SK-N-SH (cell line): ENCODE measurements around the gene ATP13A5. TPM values are rescaled to one million over a fixed set of nuclear protein-coding genes. Genes with fewer than 3 reads are reported as not detected.

ENCODE experiments used
- CTCF ChIA-PET: fragments of 300-600, 350-600 bp; formaldehyde crosslinking; extraction: SDS; loops from one replicate; lab custom pipeline; 2021; lab: Yijun Ruan, JAX
- POLR2A ChIA-PET: fragments of 350-600 bp; sonication (Branson Sonifier 250); formaldehyde crosslinking; extraction: SDS; loops from one replicate; lab custom pipeline; 2020; ENCODE audit warnings: antibody characterized with exemption, inconsistent platforms; lab: Yijun Ruan, JAX
- DNase-seq: peaks from one replicate; pipeline ENCODE4 v3.0.0; 2012
- H2AFZ ChIP-seq: fragments of 200-600 bp; sonication (generic); 2 replicates; pipeline ENCODE4 v1.8.1; 2016; ENCODE audit warnings: antibody characterized with exemption, mild to moderate bottlenecking, low read depth
- H3F3A ChIP-seq: fragments of 200-600 bp; sonication (generic); replicated peaks from 2 replicates; pipeline ENCODE3; 2016; ENCODE audit warnings: antibody characterized with exemption, mild to moderate bottlenecking; ENCODE audit not compliant: insufficient read depth
- H3K27ac ChIP-seq, 2 experiments: fragments of 200-500 bp in 1 of 2; fragments of 200-600 bp in 1 of 2; sonication (Bioruptor generic) in 1 of 2; sonication (generic), shearing (Covaris generic) in 1 of 2; 2 replicates each; pipeline versions ENCODE4 v1.5.1 to v1.6.1; 2014 to 2016; ENCODE audit warnings: low read depth in 2 of 2, inconsistent platforms in 1 of 2, low read length in 1 of 2, mild to moderate bottlenecking in 1 of 2, mixed read lengths in 1 of 2
- H3K27me3 ChIP-seq: fragments of 200-600 bp; sonication (generic), shearing (Covaris generic); 2 replicates; pipeline ENCODE4 v1.6.1; 2016; ENCODE audit warnings: mixed run types; ENCODE audit not compliant: insufficient read depth
- H3K36me3 ChIP-seq, 2 experiments: fragments of 200-500 bp in 1 of 2; fragments of 200-600 bp in 1 of 2; sonication (Bioruptor generic) in 1 of 2; sonication (generic) in 1 of 2; replicated peaks in 1 of 2; 2 replicates each; pipeline versions ENCODE3 to v1.5.1; 2014 to 2016; ENCODE audit warnings: low read length in 1 of 2, mild to moderate bottlenecking in 1 of 2; ENCODE audit not compliant: insufficient read depth in 2 of 2, control insufficient read depth in 1 of 2
- H3K4me1 ChIP-seq, 2 experiments: fragments of 200-500 bp in 1 of 2; fragments of 200-600 bp in 1 of 2; sonication (Bioruptor generic) in 1 of 2; sonication (generic), shearing (Covaris generic) in 1 of 2; 2 replicates each; pipeline versions ENCODE4 v1.5.1 to v1.6.1; 2014 to 2016; ENCODE audit warnings: low read depth in 1 of 2, low read length in 1 of 2, mixed run types in 1 of 2; ENCODE audit not compliant: insufficient read depth in 2 of 2, control insufficient read depth in 1 of 2
- H3K4me2 ChIP-seq: fragments of 200-600 bp; sonication (generic), shearing (Covaris generic); 2 replicates; pipeline ENCODE4 v1.6.1; 2017; ENCODE audit warnings: mixed run types
- H3K4me3 ChIP-seq, 2 experiments: fragments of 200-500 bp in 1 of 2; fragments of 200-600 bp in 1 of 2; sonication (Bioruptor generic) in 1 of 2; sonication (generic), shearing (Covaris generic) in 1 of 2; 2 replicates each; pipeline versions ENCODE4 v1.5.1 to v1.8.1; 2014 to 2016; ENCODE audit warnings: low read depth in 2 of 2, inconsistent platforms in 1 of 2, low read length in 1 of 2, mild to moderate bottlenecking in 1 of 2, mixed read lengths in 1 of 2, moderate library complexity in 1 of 2
- H3K79me2 ChIP-seq: fragments of 200-600 bp; sonication (generic); 2 replicates; pipeline ENCODE4 v1.8.1; 2017; ENCODE audit warnings: mild to moderate bottlenecking; ENCODE audit not compliant: insufficient read depth
- H3K9ac ChIP-seq: fragments of 200-600 bp; sonication (generic); 2 replicates; pipeline ENCODE4 v1.6.1; 2017; ENCODE audit warnings: mixed run types
- H3K9me2 ChIP-seq: fragments of 200-600 bp; sonication (generic); 2 replicates; pipeline ENCODE4 v1.6.1; 2017; ENCODE audit warnings: mixed run types
- H3K9me3 ChIP-seq: fragments of 200-600 bp; sonication (generic); 2 replicates; pipeline ENCODE4 v1.6.1; 2017; ENCODE audit warnings: mixed run types, mild to moderate bottlenecking, moderate library complexity
- H4K20me1 ChIP-seq: fragments of 200-600 bp; sonication (generic); 2 replicates; pipeline ENCODE4 v1.6.1; 2017; ENCODE audit warnings: mild to moderate bottlenecking, mixed run types; ENCODE audit not compliant: insufficient read depth
- CHD2 ChIP-seq: fragments of 150-350 bp; IDR thresholded peaks from 2 replicates; pipeline ENCODE4 v1.6.1; 2018; ENCODE audit warnings: low read length; ENCODE audit not compliant: partially characterized antibody
- EP300 ChIP-seq, 2 experiments: IDR thresholded peaks; 2 replicates each; pipeline versions ENCODE4 v1.4.0 to v1.6.1; 2012; ENCODE audit warnings: borderline replicate concordance in 1 of 2, low read depth in 1 of 2, low read length in 1 of 2
- EZH2phosphoT487 ChIP-seq: fragments of 200-600 bp; sonication (generic); IDR thresholded peaks from 2 replicates; pipeline ENCODE4 v1.6.1; 2017; ENCODE audit warnings: low read depth, mixed run types, mild to moderate bottlenecking, antibody characterized with exemption, moderate library complexity, borderline replicate concordance
- FOSL2 ChIP-seq: IDR thresholded peaks from 2 replicates; pipeline ENCODE4 v1.4.0; 2012; ENCODE audit warnings: low read depth, mild to moderate bottlenecking, moderate library complexity, borderline replicate concordance
- FOXM1 ChIP-seq: IDR thresholded peaks from 2 replicates; pipeline ENCODE4 v1.4.0; 2012; ENCODE audit warnings: low read depth, mild to moderate bottlenecking
- GABPA ChIP-seq: IDR thresholded peaks from 2 replicates; pipeline ENCODE4 v1.4.0; 2012; ENCODE audit warnings: low read depth, mild to moderate bottlenecking
- GATA2 ChIP-seq: sonication (generic); formaldehyde crosslinking; IDR thresholded peaks from 2 replicates; pipeline ENCODE4 v1.5.0; 2020; ENCODE audit warnings: mild to moderate bottlenecking, missing genetic modification reagents
- JUND ChIP-seq: IDR thresholded peaks from 2 replicates; pipeline ENCODE4 v1.4.0; 2012
- MEF2A ChIP-seq: IDR thresholded peaks from 2 replicates; pipeline ENCODE4 v1.4.0; 2012; ENCODE audit warnings: low read depth, borderline replicate concordance
- NFIC ChIP-seq: IDR thresholded peaks from 2 replicates; pipeline ENCODE4 v1.4.0; 2012; ENCODE audit warnings: borderline replicate concordance
- NRF1 ChIP-seq: IDR thresholded peaks from 2 replicates; pipeline ENCODE4 v1.6.1; 2012; ENCODE audit warnings: low read depth, mild to moderate bottlenecking, low read length
- POLR2AphosphoS5 ChIP-seq: IDR thresholded peaks from 2 replicates; pipeline ENCODE4 v1.6.1; 2012; ENCODE audit warnings: low read depth, low read length
- RAD21 ChIP-seq: IDR thresholded peaks from 2 replicates; pipeline ENCODE4 v1.6.1; 2012; ENCODE audit warnings: mild to moderate bottlenecking, low read length
- RCOR1 ChIP-seq: fragments of 150-350 bp; IDR thresholded peaks from 2 replicates; pipeline ENCODE4 v1.6.1; 2017; ENCODE audit warnings: antibody characterized with exemption, low read length
- SIN3A ChIP-seq: IDR thresholded peaks from 2 replicates; pipeline ENCODE4 v1.6.1; 2012; ENCODE audit warnings: low read depth, mild to moderate bottlenecking, low read length, moderate library complexity, borderline replicate concordance
- SMC3 ChIP-seq: IDR thresholded peaks from 2 replicates; pipeline ENCODE4 v1.6.1; 2012; ENCODE audit warnings: low read depth, low read length, improper control_type of control experiment
- TCF12 ChIP-seq: IDR thresholded peaks from 2 replicates; pipeline ENCODE4 v1.4.0; 2012
- WGBS: methylation state at CpG from one replicate; pipeline ENCODE4 v1.1.6; 2017; ENCODE audit warnings: low lambda C conversion rate; 5-methylcytosine and 5-hydroxymethylcytosine counted together
- polyA plus RNA-seq, 3 experiments: library from polyadenylated mRNA; depleted of rRNA; stranded (reverse); fragments of >200 nt; gene quantifications; 2 replicates each; pipeline ENCODE4 v1.2.3, GENCODE V29; 2012
- TF ChIP-seq, protein P1 (sequence below): fragments of 150-350 bp; IDR thresholded peaks from 2 replicates; pipeline ENCODE4 v1.6.1; 2017; ENCODE audit warnings: antibody characterized with exemption, low read length, low read depth, borderline replicate concordance

Gene ATP13A5
- polyA plus RNA-seq, 1 of the 3 experiments (the other 2 are of a cell fraction), result not detected

DNA sequence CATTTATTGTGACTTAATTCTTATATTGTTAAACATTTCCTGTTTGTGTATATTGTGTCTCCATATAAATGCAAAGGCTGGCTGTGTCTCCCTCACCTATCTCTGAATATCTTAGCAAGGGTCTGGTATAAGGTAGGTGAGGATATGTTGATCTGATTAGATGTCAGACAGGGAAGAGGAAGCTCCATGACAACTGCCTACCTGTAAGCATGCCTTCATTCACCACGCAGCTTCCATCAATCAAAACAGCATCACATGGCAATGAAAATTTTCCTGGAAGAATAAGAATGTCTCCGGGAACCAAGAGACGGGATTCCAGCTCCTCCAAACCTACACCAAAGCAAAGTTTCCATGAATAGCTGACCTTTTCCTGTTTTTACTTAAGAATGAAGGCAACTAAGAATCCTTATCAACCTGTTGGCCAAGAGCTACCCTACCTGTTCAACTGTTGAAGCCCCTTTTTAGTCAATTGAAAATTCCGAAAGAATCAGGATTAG lies 34.8 kb downstream of the ATP13A5 start:
- ChIA-PET POLR2A (no interaction called here), CTCF (no interaction called here)
- H2AFZ ChIP-seq, result no peak overlapping the region
- H3K4me2 ChIP-seq, result no peak overlapping the region
- H3K27me3 ChIP-seq, result no peaks in the 10 kb centered on the region
- no peak overlapping the region for H3K27ac ChIP-seq
- no peak for DNase-seq
- WGBS, result 14% methylated on average over 4 of the region's 4 CpGs
- no peaks in the 10 kb centered on the region for H3K9me3 ChIP-seq
- H3K36me3 ChIP-seq, result no peaks in the 10 kb centered on the region
- H3K4me1 ChIP-seq, result no peaks in the 10 kb centered on the region
- no peak overlapping the region for H3K4me3 ChIP-seq
- H3K9ac ChIP-seq, result no peak overlapping the region
- H3K9me2 ChIP-seq, result no peaks in the 10 kb centered on the region
- H3K79me2 ChIP-seq, result no peaks in the 10 kb centered on the region
- no peaks in the 10 kb centered on the region for H4K20me1 ChIP-seq
- TF ChIP-seq GABPA (no peak), CHD2 (no peak), SMC3 (no peak), EZH2phosphoT487 (no peak), NRF1 (no peak), TCF12 (no peak), FOSL2 (no peak), SIN3A (no peak), EP300 (IDR thresholded peaks at IDR 0.05; ENCODE audit: borderline replicate concordance in 1 of 2, low read depth in 1 of 2, low read length in 1 of 2) (no peak), GATA2 (CRISPR knock-in tag) (no peak)
- TF ChIP-seq, protein P1, sequence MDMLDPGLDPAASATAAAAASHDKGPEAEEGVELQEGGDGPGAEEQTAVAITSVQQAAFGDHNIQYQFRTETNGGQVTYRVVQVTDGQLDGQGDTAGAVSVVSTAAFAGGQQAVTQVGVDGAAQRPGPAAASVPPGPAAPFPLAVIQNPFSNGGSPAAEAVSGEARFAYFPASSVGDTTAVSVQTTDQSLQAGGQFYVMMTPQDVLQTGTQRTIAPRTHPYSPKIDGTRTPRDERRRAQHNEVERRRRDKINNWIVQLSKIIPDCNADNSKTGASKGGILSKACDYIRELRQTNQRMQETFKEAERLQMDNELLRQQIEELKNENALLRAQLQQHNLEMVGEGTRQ, result no peak
- no peaks in the 10 kb centered on the region for H3F3A ChIP-seq

DNA sequence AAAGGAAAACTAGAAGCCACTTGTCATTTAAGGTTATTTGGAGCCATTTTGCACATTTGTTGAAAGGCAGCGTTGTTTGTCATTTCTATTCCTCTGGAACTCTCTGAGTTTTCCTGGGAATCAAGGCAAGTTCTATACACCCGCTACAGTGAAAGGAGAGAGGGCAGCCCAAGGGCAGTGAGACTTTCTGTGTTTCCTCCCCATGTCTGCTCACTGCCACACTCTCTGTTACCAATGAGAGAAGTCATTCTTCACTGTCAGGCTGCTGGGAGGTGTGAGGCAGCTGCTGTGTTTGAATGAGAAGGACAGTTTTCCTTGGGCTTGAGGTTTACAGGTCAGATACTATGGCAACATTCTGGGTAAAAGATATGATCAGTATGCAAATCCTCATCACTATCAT lies 36.0 kb downstream of the ATP13A5 start:
- Histone ChIP-seq H3K36me3 (no peaks in the 10 kb centered on the region), H3K27ac (no peak overlapping the region), H4K20me1 (no peaks in the 10 kb centered on the region), H3K4me3 (no peak overlapping the region), H3K9me3 (no peaks in the 10 kb centered on the region), H3F3A (no peaks in the 10 kb centered on the region), H3K4me1 (no peaks in the 10 kb centered on the region), H3K9ac (no peak overlapping the region), H3K9me2 (no peaks in the 10 kb centered on the region), H3K27me3 (no peaks in the 10 kb centered on the region), H3K4me2 (no peak overlapping the region), H3K79me2 (no peaks in the 10 kb centered on the region), H2AFZ (no peak overlapping the region)
- no peak for DNase-seq
- POLR2A ChIA-PET, result no interaction called here
- WGBS, result 8% methylated on average over 2 of the region's 2 CpGs
- CTCF ChIA-PET, result no interaction called here
- no peak for TF ChIP-seq FOSL2
- no peak for TF ChIP-seq JUND
- no peak for TF ChIP-seq GATA2 (CRISPR knock-in tag)
- TF ChIP-seq RCOR1, result no peak
- no peak for TF ChIP-seq EP300 (IDR thresholded peaks at IDR 0.05; ENCODE audit: borderline replicate concordance in 1 of 2, low read depth in 1 of 2, low read length in 1 of 2)
- TF ChIP-seq NRF1, result no peak
- TF ChIP-seq SIN3A, result no peak
- TF ChIP-seq EZH2phosphoT487, result no peak
- TF ChIP-seq NFIC, result no peak
- TF ChIP-seq FOXM1, result no peak
- TF ChIP-seq SMC3, result no peak
- no peak for TF ChIP-seq CHD2
- no peak for TF ChIP-seq POLR2AphosphoS5
- no peak for TF ChIP-seq MEF2A
- TF ChIP-seq RAD21, result no peak
- TF ChIP-seq, all 33 proteins: peak for 0
